Activated CD4-positive, alpha-beta T cell treated with anti-CD3 and anti-CD28 coated beads for 24 hours (primary cell): ENCODE data around the gene ZCCHC18.

Source experiments
- DNase-seq, 2 donors: peaks; one replicate each; pipeline ENCODE4 v3.0.0-alpha.2; 2020; ENCODE audit warnings: low read depth in 2 of 2

The ZCCHC18 gene

GRCh38 chrX:104130808-104131207, 18.5 kb downstream of the ZCCHC18 start:
- no peak for DNase-seq

DNA sequence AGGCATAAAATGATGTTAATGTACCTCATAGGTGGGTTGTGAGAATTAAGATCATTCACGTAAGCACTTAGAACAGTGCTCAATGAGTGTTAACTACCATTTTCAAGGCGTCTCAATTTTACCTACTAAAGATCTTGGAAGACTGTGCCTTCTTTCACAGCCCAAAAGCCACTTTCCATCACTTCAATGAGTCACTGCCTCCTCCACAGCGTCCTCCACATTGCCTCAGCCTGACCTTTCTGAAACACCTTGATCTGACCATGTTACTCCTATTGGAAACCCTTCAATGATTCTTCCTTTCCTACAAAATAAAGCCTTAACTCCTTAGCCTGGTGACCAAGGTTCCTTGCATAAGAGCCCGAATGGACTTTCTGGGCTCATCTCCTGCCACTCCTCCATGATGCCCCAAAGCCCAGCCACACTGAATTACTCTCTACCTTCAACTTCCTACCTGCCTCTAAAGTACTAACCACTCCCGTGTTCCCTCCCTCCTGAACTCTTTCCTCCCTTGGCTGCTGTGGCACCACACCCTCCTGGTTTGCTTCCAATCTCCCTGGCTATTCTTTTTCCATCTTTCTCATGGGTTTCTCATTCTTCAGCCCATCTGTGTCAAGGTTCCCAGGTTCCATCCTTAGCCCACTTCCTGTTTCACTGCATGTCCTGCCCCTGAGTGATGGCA, 22.4 kb downstream of the ZCCHC18 start:
- DNase-seq, result no peak

DNA sequence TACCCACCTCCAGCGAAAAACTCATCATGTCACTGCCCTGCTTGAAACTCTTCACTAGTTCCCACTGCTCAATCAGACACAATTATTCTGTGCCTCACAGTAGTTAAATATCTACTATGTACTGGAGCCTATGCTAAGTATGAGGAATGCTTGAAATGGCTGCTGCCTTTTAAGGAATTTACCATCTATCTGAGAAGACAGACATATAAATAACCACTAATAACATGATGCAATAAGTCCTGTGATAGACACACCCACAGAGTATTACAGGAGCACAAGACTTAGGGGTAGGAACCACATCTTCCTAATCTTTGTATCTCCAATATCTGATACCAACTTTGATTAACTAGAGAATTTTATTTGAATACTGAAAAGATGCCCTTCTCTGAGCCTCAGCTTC, 23.4 kb downstream of the ZCCHC18 start:
- no peak for DNase-seq

DNA sequence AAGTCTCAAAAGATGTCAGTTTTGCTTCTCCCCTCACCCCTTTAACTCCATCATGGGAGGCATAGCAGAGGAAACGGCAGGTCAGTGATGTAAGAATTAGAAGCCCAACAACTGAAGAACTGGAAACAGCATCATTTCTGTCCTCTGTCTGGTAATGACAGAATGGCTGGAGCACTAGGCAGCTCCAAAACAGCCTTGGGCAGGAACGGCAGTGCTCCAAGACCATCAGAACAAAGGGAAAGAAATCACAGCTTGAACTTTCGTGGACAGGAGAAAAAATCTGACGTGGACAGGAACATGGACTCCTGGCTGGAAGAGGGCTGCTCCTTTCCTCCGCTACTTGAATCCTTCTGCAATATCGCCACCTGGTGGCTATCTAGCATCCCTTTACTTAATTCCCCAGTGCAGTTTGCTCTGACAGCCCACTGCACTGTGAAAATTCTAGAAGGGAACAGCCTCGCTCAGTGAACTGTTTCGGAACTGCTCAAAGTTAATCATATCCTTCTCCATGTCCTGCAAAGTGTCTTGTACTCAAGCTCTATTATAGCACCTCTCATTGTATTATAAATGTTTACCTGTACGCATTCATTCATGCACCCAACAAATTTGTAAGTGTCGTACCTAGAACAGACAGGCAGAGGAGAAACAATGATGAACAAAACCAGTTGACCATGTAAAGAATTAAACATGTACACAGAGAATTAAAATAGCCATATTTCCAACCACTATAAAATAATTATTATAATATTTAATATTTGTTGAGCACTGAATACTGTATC, 24.1 kb downstream of the ZCCHC18 start:
- peak; percentile 30 to 31 for DNase-seq

GRCh38 chrX:104137496-104137895, 25.2 kb downstream of the ZCCHC18 start:
- no peak for DNase-seq

DNA sequence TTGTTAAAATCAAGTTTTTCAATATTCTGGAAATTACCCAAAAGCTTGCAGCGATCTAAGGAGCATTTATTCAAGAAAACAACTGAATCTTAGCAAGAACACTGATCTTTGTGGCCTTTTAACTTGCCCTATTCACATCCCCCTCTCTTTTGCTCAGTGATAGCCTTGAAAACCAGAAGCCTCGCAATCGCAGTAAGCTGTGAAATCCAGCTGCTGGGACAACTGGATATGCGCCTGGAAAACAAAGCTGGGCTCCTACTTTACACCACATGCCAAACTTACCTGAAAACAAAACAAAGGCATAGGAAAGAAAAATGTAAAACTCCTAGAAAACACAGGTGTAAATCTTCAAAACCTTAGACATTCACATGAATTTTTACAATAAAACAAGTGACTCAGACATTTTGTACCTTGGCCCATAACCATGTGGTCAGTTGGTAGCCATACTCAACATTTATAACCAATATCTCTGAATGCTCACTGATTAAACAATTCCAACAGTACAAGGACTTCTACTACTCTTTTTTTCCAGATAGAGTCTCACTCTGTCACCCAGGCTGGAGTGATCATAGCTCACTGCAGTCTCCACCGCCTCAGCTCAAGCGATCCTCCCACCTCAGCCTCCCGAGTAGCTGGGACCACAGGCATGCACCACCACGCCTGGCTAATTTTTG, 28.9 kb downstream of the ZCCHC18 start:
- no peak for DNase-seq

- no peak for DNase-seq
These were observed 38.7 kb downstream of the ZCCHC18 start for GRCh38 chrX:104151037-104151436.

GRCh38 chrX:104156630-104157529, 44.6 kb downstream of the ZCCHC18 start, which contains the start of gene SLC25A53:
TSS of gene SLC25A53 (minus strand) at chrX:104157009. CDS start at chrX:104105257, 51,752 bp downstream.
- DNase-seq, result peak; percentile 48 to 57
